Activated CD4-positive, CD25-positive, alpha-beta regulatory T cell (primary cell): ENCODE results near the gene RHOXF1.
"Not testable (repeated sequence)": the region's sequence is repeated elsewhere in the genome, so short reads cannot be mapped to it uniquely, and the experiment has no call there.

ENCODE experiments used
- DNase-seq, 4 experiments: peaks; one replicate each; lab custom pipeline; 2025; lab: John Stamatoyannopoulos, UW

RHOXF1 gene

GRCh38 chrX:120115438-120115963 lies at the start of gene RHOXF1:
RHOXF1 (minus strand) TSS chrX:120115913; CDS start chrX:120115862, 51 bp downstream.
- DNase-seq, result no peak

GRCh38 chrX:120159086-120159485 lies 43.4 kb upstream of the RHOXF1 start:
- DNase-seq, result not testable (repeated sequence)

GRCh38 chrX:120158313-120158712 lies 42.6 kb upstream of the RHOXF1 start, which contains the start of gene RHOXF2:
RHOXF2 (plus strand) TSS chrX:120158613; CDS start chrX:120158751, 138 bp downstream.
- DNase-seq, result not testable (repeated sequence)

GRCh38 chrX:120150109-120150744 lies 34.5 kb upstream of the RHOXF1 start:
- not testable (repeated sequence) for DNase-seq

- no peak for DNase-seq
These were observed 31.8 kb upstream of the RHOXF1 start for GRCh38 chrX:120147537-120147936.

- DNase-seq, result not testable (repeated sequence)
These were observed 30.6 kb upstream of the RHOXF1 start for GRCh38 chrX:120146323-120146722.

- no peak for DNase-seq
These were observed 29.7 kb upstream of the RHOXF1 start for GRCh38 chrX:120145295-120145925.

- no peak for DNase-seq
These were observed 28.6 kb upstream of the RHOXF1 start for GRCh38 chrX:120144178-120144844.

GRCh38 chrX:120140293-120140981 lies 24.7 kb upstream of the RHOXF1 start:
- no peak for DNase-seq

GRCh38 chrX:120137439-120137838 lies 21.7 kb upstream of the RHOXF1 start:
- no peak for DNase-seq

GRCh38 chrX:120136840-120137239 lies 21.1 kb upstream of the RHOXF1 start:
- no peak for DNase-seq

GRCh38 chrX:120136128-120136527 lies 20.4 kb upstream of the RHOXF1 start:
- no peak for DNase-seq

- DNase-seq, result not testable (repeated sequence)
These were observed 12.7 kb upstream of the RHOXF1 start for GRCh38 chrX:120128306-120128846.

GRCh38 chrX:120125444-120125843 lies 9.7 kb upstream of the RHOXF1 start:
- no peak for DNase-seq

GRCh38 chrX:120120223-120120622 lies 4.5 kb upstream of the RHOXF1 start:
- no peak for DNase-seq

- no peak for DNase-seq
These were observed 4.1 kb downstream of the RHOXF1 start for GRCh38 chrX:120111611-120112010.

- no peak for DNase-seq
These were observed 6.3 kb downstream of the RHOXF1 start for GRCh38 chrX:120109378-120109777.

GRCh38 chrX:120104707-120105106 lies 11.0 kb downstream of the RHOXF1 start:
- not testable (repeated sequence) for DNase-seq

GRCh38 chrX:120101057-120101456 lies 14.7 kb downstream of the RHOXF1 start:
- not testable (repeated sequence) for DNase-seq

- no peak for DNase-seq
These were observed 25.5 kb downstream of the RHOXF1 start for GRCh38 chrX:120090208-120090607.

GRCh38 chrX:120087289-120088017 lies 28.3 kb downstream of the RHOXF1 start:
- DNase-seq, result no peak
